ENCODE measurements around the gene EYA2. TPM values are rescaled to one million over a fixed set of nuclear protein-coding genes. Genes with fewer than 3 reads are reported as not detected.
A peak's percentile ranks its signal among the peaks of the same experiment; 100 is the strongest.

Gene EYA2
- total and polyA plus RNA-seq, 11 donors, result 0.30 to 4.2 (median 0.70) TPM

DNA sequence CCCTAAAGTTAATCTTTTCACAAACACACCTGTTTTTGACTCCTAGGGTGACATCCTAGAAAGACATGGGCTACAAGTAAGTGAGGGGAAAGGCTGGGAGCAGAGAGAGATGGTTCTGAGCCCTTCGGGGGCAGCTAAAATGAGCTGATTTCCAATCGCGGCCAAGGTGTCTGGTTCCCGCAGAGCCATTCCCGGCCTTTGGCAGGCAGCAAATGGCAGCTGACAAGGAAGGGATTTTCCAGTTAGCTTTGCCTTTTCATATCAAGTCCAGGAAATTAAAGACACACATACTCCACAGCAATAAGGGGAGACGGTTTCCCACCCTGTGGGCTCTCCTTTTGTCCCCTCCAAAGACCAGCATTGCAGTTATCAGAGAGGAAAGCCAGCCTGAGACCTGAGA, 233.4 kb downstream of the EYA2 start:
- Histone ChIP-seq H3K9me3 (no peaks in the 10 kb centered on the region), H3K4me3 (no peak overlapping the region), H3K4me1 (peaks cover 0 to 42% (median 19%) of the 10 kb centered on the region in 12 donors), H3K27me3 (no peaks in the 10 kb centered on the region), H3K27ac (peak overlapping the region in 1 of 12 donors; percentile 30), H3K36me3 (no peaks in the 10 kb centered on the region)
- DNase-seq (no peak), ATAC-seq (no peak)
- intact Hi-C loops (cut with DNase I), result no loop called here
- TF ChIP-seq, protein P1, sequence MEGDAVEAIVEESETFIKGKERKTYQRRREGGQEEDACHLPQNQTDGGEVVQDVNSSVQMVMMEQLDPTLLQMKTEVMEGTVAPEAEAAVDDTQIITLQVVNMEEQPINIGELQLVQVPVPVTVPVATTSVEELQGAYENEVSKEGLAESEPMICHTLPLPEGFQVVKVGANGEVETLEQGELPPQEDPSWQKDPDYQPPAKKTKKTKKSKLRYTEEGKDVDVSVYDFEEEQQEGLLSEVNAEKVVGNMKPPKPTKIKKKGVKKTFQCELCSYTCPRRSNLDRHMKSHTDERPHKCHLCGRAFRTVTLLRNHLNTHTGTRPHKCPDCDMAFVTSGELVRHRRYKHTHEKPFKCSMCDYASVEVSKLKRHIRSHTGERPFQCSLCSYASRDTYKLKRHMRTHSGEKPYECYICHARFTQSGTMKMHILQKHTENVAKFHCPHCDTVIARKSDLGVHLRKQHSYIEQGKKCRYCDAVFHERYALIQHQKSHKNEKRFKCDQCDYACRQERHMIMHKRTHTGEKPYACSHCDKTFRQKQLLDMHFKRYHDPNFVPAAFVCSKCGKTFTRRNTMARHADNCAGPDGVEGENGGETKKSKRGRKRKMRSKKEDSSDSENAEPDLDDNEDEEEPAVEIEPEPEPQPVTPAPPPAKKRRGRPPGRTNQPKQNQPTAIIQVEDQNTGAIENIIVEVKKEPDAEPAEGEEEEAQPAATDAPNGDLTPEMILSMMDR (IDR thresholded peaks at IDR 0.05), result no peak
- TF ChIP-seq POLR2A (IDR thresholded peaks at IDR 0.05), result no peak
- WGBS, 4 donors, result 20 to 39% (median 26%) methylated on average over 6 of the region's 6 CpGs

DNA sequence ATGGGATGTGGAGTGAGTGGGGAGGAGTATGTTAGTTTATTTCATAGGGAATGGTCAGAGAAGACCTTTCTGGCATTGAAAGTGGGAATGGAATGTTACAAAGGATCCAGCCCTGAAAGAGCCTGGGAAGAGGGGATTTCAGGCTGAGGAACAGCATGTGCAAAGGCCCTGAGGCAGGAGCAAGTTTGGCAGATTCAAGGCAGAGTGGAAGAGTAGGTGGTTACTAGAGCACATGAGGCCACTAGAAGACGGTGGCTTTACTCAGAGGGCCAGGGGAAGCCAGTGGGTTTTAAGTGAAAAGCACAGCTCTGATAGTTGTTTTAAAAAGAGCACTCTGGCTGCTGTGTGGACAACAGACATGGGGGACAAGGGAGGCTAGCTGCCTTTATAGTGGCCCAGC, 234.7 kb downstream of the EYA2 start:
- WGBS, 4 donors, result 86 to 97% (median 94%) methylated on average over 1 of the region's 1 CpG
- no peak for TF ChIP-seq POLR2A (IDR thresholded peaks at IDR 0.05)
- TF ChIP-seq, protein P1 (IDR thresholded peaks at IDR 0.05), result no peak
- Histone ChIP-seq H3K4me1 (peaks cover 0 to 38% (median 17%) of the 10 kb centered on the region in 12 donors), H3K27ac (no peak overlapping the region), H3K27me3 (no peaks in the 10 kb centered on the region), H3K4me3 (no peak overlapping the region), H3K9me3 (no peaks in the 10 kb centered on the region), H3K36me3 (no peaks in the 10 kb centered on the region)
- intact Hi-C loops (cut with DNase I), result no loop called here
- ATAC-seq, result no peak
- DNase-seq, result no peak

DNA sequence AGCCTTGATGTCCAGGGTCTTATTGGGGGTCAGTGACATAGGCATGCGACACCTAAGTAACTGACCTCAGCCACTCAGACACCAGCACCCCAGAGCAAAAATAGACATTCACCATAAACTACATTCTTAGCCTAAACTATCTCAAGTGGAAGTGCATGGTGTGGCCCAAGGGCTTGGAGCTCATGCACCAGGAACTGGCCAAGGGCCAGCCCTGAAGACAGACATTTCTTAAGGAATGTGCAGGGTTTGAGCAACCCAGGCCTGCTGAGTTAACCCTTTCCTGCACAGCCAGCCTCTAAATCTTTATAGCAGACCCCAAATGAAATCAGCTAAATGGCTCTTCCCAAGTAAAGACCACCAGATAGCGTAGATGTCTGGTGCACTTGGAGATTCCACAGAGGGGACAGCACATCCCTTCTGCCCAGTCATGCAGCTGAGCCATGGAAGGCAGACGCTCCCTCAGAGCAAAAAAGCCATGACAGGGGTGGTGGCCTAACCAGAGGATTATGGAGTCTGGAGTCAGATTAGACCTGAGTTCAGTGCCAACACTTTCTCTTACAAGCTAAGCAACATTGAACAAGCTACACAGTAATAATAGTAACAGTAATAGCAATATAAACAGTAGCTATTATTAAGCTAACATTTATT, 239.3 kb downstream of the EYA2 start:
- 80 to 93% (median 88%) methylated on average over 3 of the region's 3 CpGs for WGBS, 4 donors
- intact Hi-C loops (cut with DNase I), result no loop called here
- Histone ChIP-seq H3K36me3 (no peaks in the 10 kb centered on the region), H3K27ac (no peak overlapping the region), H3K4me1 (peaks cover 0 to 9% (median 0%) of the 10 kb centered on the region in 12 donors), H3K4me3 (no peak overlapping the region), H3K27me3 (no peaks in the 10 kb centered on the region), H3K9me3 (no peaks in the 10 kb centered on the region)
- TF ChIP-seq, protein P1 (IDR thresholded peaks at IDR 0.05), result no peak
- TF ChIP-seq POLR2A (IDR thresholded peaks at IDR 0.05), result no peak
- DNase-seq, result no peak
- peak in 1 of 4 donors; percentile 15 for ATAC-seq

DNA sequence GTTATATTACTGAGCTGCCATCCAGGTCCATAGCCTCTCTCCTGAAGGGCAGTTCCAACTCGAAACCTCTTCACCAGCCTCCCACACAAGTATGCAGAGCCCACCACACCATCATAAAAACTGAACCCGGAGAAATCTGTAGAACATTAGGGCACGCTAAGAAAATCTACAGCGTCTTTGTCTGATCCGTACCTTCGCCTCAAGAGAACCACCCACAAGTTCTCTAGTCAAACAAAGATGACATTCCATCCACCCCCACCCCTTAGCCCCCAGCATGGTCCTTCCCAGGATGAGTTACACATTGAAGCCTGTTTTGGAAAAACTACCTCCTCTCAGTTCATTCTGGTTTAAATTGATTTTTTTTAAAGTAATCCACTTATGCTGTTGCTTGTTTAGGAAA, 242.1 kb downstream of the EYA2 start:
- TF ChIP-seq, protein P1 (IDR thresholded peaks at IDR 0.05), result no peak
- no peak for TF ChIP-seq POLR2A (IDR thresholded peaks at IDR 0.05)
- H3K4me3 ChIP-seq, result no peak overlapping the region
- intact Hi-C loops (cut with DNase I), result no loop called here
- ATAC-seq (no peak), DNase-seq (no peak)
- H3K36me3 ChIP-seq, result no peaks in the 10 kb centered on the region
- H3K27ac ChIP-seq, result no peak overlapping the region
- WGBS, 4 donors, result 85 to 96% (median 91%) methylated on average over 6 of the region's 6 CpGs
- peaks cover 0 to 8% (median 0%) of the 10 kb centered on the region in 12 donors for H3K9me3 ChIP-seq
- H3K27me3 ChIP-seq, result no peaks in the 10 kb centered on the region
- peaks cover 0 to 9% (median 0%) of the 10 kb centered on the region in 12 donors for H3K4me1 ChIP-seq

Data from heart left ventricle (tissue), 16 donors.